CD4-positive, alpha-beta T cell treated with Interferon gamma for 1 hour (primary cell): Measurements from ENCODE around the gene ATRNL1.

Experiments
- DNase-seq: peaks from one replicate; pipeline ENCODE4 v3.0.0-alpha.2; 2020

ATRNL1 gene

DNA sequence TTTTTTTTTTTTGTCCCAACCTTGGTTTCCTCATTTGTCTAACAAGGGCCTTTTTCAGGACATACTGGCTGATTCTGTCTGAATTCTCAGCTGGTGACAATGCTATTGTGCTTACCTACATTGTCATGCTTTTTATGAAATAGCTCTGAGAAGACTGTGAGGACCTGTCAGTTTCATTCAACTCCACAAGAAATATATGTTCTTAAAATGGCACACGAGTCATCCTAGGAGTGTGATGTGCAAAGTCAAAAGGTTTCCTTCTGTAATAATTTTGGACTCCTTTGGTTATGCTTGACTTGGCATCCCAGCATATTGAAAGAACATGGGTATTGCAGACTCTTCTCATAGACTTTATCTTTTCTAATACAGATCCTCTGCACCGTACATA is 863.8 kb downstream of the ATRNL1 start:
- DNase-seq: no peak

DNA sequence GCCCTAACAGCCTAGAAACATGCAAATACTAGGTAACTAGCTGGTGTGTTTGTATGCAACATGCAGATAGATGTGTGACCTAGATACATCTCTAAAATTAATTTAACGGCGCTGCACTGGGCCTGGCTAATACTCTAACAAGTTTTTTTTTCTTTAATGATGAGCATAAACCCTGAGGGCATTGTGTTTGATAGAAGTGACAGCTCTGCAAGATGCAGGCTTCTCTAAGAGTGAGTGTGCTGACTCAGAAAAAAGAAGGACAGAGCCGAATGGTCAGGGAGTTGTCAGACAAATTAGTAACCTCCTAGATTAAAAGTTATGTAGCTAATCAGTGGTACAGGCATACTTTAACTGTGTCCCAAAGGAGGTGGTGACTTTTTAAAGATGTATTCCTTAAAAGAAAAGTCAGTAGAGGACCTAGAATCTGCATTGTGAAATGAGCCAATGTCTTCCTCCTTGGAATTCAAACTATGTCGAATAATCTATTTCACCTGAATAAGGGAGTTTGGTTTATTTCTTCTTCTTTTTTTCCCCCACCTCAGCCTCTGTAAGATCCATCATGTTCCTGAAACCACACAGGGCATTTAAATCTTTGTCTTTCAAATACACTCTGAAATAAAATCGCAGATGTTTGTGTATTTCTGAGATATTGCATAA is 864.7 kb downstream of the ATRNL1 start:
- no peak for DNase-seq

DNA sequence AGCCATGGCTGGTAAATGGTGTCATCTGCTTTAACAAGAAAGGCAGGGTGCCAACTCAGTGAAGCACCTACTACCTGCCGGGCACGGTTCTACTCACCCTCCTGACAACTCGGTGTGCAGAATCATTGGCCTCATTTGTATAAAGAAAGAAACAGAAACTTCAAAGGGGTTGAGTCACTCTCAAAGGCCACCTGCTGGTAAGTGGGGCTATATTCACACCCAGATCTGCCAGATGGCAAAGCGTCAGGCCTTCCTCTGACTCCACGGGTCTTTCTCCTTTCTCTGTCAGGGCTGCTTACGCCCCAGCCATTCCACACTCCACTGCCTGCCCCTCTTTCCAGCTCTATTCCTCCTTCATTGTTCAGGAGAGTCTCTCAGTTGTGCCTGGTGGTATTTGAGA is 870.7 kb downstream of the ATRNL1 start:
- DNase-seq: no peak

DNA sequence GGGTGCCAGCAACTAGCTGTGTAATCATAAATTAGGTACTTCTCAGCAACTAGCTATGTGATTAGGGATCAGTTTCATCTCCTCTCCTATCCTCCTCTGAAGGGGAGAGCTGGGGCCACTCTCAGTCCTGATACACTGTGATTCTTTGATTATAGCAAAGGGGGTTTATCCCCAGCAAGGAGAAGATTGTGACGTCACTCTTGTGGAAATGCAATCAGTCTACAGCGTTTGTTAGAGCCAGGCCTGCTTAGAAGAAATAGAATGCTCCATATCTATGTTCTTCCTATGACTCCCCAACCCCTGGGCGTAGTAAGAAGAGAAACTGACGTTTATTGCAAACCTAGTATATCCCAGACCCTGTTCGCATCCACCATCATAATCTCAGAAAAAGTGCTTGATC is 871.7 kb downstream of the ATRNL1 start:
- no peak for DNase-seq

DNA sequence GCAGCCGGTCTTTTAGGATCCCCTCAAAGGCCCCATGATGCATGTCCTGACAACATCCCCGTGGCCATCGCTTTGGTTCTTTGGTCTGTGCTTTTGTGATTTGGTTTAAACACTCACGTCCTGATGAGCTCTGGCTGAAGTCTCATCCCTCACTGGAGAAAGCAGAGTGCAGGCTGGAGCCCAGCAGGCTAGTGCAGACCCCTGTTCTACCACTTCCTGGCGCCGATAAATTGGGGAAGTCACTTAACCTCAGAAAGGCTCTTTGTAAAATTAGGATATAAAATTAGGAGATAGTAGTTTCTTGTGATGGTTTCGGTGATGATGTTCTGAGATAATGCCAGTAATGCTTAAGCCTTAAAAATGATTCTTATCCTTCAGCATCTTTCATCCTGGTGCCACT is 872.2 kb downstream of the ATRNL1 start:
- no peak for DNase-seq

DNA sequence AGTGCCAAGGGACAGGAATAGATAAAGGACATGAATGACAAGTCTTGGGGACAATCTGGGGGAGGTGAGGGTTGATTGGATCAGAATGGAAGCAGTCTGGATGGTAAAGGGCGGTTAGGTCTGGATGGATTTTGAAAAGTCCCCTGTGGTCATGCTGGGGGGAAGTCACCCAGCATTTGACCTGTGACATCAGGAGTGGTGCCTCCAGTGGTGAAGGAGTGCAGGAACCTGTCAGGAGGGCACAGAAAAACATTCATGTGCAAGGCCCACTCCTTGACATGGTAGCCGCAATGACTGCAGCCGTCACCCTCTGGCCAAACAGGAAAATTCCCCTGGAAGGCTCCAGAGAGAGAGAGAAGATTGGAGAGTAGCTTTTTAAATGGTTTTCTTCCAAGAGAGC is 875.1 kb downstream of the ATRNL1 start:
- no peak for DNase-seq

DNA sequence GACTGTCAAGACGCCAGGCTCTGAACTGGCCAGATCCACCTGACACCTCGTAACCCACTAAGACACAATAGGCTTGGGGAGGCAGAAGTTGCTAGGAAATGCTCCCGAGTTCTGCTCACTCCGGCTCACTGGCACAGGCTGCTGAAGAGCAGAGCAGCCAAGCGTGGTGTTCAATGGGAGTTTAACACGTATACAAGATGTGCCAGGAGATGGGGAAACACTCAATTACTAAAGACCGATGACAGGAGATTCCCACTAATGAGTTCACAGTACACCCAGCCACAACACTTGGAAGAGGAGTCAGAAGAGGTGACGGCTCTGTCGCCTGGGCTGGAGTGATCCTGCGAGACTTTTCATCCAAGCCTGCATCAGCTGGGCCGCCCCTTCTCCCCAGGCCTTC is 876.4 kb downstream of the ATRNL1 start:
- no peak for DNase-seq

DNA sequence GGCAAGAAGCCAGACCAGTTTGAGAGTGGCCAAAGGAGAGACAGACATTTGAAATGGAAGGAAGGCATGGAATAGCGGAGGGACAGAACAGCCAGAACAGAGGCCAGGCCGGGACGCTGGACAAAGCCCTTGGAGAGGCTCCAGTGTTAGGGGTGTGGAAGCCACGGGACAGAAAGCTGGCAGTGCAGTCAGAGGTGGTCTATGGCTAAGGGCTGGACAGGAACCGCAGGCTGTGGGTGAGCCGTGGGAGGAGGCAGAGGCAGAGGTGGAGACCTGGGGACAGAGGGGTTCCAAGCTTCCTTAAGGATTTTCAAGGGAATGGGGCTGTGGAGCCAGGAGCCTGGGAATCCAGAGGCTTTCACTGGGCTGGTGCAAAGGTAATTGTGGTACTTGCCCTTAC is 878.8 kb downstream of the ATRNL1 start:
- no peak for DNase-seq

DNA sequence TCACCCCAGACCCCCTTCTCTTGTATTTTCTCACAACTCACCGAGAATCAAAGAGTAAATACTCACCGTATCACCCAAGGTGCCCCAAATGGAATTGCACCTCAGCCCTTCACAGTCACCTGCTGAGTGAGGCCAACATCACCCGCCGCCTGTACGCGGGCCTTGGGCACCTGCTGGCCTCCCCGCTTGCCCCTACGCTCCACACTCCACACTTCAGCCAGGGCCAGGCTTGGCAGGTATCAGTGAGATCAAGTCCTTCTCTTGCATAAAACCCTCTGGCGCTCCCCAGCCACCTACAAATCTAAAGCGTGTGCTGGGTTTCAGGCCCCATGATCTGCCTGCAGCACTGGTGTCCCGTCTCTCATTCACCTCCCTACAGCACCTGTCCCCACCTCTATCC is 879.3 kb downstream of the ATRNL1 start:
- no peak for DNase-seq

DNA sequence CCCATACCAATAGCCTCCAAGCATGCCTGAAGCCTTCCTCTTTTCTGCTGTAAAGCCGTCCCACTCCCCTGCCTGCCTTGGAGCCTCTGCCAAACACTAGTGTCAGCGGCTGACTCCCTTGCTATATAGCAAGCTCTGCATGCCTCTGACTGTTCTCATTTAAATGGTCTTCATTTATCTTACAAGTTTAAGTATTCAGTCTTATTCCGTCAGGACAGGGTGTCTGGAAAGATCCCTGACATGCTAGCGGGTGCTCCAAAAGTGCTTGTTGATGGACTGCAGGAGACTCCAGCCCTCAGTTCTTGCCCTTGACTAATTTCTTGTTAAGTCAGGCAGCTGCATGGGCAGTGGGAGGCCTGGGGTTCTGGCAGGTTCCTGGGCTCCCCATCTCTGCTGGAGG is 881.2 kb downstream of the ATRNL1 start:
- DNase-seq: no peak

DNA sequence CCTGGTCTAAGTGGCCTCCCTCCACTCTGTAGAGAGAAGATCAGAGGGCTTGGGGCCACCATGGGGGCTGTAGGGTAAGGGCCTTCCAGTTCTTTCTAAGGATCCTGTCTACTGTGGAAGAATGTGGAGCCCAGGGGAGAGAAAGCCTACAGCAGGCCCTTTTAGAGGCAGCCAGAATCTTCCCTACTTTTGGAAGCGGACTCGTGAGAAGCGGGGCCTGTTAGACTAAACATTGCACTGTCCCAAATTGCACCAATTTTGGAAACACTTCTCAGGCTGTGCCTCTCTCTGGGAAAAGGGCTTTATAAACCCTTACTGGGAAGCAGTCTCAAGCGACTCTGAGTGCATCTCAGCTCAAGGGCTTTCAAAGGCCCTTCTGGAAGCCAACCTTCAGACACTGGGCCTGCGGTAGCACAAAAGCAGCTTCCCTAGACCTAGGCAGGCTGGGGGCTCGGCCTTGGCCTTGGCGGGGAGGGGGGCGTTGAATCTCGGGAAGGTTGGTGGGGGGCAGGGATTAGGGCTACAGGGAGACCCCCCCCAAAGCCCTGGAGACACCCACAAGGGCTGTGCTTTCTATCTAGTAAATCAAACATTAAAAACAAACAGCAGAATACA is 881.8 kb downstream of the ATRNL1 start:
- no peak for DNase-seq

DNA sequence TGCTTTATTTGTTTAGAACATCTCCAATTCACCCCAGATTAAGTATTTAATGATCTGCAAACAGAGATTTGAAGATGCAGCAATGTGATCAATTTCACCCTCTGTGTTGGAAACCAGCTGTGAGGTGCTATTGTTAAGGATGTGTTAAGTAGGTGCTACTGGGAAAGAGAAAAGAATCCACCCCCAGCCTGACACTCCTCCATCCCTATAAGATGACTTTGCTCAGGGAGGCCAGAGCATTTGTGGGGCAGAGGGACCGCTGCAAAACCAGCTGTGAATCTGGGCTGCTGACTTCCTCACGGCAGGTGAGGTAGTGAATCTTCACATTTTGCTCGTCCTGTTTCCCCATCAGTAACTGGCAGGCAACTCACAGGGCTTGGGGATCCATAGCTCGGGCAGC is 882.3 kb downstream of the ATRNL1 start:
- no peak for DNase-seq

DNA sequence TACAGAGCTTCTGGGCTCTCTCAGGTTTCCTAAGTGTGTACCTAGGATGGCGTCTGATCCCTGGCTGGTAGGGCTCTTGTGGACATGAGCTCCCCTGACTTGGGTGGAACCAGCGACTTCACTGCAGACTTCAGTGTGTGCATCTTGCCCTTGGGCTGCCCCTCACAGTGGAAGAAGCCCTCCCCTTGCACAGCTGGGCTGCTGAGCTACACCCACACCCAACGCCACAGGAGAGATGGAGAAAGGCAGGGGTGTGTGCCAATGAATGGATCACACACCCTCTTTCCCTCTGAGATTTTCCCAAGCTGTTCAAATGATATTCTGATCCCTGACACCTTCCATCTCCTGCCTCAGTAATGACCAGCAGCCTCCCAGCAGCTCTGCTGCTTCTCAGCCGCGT is 883.2 kb downstream of the ATRNL1 start:
- no peak for DNase-seq

DNA sequence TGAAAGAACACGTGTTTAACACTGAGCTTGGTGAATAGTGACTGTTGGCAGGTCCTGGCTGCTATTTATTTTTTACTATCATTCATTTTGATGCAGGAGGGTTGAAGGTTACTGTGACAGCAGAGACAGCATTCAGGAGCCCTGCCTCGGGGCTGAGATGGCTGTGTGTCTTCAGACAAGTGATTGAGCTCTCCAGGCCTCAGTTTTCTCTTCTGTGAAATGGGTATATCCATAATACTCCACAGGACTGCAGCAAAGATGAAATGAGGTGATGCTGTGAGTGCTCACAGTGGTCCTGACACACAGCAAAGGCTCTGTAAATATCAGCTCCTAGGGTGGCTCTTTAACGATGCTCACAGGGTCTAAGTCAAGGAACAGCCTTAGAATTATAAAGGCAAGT is 884.7 kb downstream of the ATRNL1 start:
- DNase-seq: no peak

DNA sequence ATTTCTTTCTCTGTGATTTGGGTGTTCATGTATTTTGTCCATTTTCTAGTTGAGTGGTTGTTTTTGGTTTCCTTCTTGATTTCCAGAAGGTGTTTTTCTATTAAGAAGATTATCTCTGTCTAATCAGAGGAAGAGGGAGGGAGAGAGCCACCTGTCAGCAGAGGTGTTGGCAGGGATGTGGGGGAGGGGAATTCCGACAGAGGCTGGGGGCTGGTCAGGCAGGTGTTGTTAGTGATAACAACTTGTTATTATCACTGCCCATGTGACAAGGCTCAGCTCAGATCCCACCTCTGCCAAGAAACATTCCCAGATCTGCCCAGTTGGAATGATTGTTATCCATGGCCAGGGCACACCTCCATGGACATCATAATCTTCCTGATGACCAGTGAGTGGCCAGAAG is 886.4 kb downstream of the ATRNL1 start:
- no peak for DNase-seq

DNA sequence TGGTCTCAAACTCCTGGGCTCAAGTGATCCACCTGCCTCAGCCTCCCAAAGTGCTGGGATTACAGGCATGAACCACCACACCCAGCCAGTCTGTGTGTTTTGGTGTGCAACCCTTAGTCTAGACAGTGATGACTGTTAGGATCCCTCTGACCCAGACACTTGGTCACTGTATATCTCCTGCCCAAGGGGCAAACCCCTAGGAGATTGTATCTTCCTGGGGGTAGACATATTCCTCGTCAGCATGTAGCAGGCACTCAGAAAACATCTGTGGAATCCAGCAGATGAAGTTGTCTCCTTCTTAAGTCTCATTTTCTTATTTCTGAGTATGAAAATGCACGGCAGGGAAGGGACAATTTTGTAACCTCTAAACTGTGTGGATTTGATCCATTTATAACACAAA is 887.3 kb downstream of the ATRNL1 start:
- no peak for DNase-seq

DNA sequence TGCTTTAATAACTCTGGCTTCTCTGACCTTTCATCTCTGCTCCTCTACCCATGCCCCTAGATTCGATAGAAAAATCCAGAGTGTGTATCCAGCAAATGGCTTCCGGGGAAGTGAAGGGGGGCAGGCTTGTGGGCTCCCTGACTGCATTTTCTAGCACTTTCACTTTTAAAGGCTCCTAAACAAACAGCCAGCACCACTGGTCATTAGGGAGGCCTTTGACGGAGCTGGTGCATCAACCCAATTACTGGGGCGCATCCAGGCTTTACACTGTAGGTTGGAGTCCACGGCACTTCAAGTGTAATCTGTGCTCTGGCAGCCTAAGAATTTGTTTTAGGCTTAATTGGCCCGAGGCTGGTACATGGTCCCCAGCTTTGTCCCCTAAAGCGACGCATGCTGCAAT is 887.9 kb downstream of the ATRNL1 start:
- DNase-seq: no peak

DNA sequence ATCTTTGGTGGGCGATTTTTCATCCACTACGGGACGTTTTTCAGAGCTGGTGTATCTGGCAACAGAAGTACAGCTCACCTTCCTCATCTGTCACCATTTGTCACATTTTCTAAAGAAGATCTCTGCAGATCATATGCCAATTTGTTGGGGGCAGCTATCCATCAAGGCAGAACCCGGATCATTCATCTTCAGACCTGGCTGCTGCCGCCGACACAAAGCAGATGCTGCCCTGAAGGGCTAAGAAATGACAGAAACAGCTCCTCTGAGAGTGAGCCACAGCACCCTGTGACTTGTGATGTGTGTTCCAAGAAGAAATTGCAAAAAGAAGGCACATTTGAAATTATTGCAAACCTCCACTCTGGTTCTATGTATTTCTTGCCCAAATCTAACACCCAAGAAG is 888.9 kb downstream of the ATRNL1 start:
- DNase-seq: no peak

DNA sequence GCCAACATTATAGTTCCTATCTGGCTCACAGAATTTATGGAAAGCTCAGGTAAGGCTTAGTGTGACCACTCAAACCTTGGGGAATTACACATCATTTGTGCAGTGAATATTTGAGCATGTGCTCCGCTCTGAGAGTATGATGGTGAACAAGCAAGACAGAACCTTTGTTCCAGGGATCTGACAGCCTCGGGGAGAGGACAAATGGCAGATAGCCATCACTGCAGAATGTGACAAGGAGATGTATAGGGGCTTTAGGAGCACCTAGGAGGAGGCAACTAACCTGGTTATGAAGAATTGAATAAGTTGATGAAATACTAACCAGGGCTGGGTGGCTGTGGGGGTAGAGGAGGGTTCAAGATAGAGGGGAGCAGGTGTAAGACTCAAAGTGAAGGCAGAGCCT is 889.4 kb downstream of the ATRNL1 start:
- DNase-seq: no peak

DNA sequence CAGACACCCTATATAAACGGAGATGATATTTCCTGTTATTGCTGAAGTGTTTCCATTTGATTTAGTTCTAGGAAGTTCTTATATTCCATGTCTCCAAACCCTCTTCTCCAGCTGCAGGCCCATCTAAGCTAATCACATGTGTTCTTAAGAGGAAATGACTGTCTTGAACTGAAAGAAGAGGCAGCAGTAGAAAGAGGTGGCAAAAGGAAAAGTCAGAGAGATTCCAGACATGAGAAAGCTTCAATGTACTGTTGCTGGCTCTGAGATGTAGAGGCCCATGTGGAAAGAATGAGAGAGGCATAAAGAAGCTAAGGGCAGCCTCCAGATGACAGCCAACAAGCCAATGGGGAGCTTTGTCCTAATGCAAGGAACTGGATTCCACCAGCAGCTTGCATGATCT is 892.6 kb downstream of the ATRNL1 start:
- no peak for DNase-seq

DNA sequence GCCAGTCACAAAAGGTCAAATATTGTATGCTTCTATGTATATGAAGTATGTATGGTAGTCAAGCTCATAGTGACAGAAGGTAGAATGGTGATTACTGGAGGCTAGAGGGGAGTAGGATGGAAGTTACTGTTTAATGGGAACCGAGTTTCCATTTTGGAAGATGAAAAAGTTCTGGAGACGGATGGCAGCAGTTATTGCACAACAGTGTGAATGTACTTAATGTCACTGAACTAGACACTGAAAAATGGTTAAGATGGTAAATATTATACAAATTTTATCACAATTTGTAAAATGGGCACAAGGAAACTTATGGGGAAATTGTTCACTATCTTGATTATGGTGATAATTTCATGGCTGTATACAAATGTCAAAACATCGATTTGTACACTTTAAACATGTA is 895.2 kb downstream of the ATRNL1 start:
- no peak for DNase-seq

DNA sequence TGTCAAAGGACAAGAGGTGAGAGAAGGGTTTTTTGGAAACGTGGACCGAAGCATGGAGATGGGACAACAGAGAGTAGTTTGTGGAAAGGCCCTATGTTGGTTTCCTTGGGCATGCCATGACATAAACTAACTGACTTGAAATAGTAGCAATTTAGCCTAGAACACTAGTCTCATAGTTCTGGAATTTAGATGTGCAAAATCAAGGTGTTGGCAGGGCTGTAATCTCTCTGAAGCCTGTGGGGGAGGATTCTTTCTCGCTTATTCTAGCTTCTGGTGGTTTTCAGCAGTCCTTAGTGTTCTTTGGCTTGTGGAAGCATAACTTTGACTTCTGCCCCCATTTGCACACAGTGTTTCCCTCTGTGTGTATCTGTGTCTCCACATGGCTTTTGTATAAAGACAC is 896.5 kb downstream of the ATRNL1 start:
- DNase-seq: no peak

DNA sequence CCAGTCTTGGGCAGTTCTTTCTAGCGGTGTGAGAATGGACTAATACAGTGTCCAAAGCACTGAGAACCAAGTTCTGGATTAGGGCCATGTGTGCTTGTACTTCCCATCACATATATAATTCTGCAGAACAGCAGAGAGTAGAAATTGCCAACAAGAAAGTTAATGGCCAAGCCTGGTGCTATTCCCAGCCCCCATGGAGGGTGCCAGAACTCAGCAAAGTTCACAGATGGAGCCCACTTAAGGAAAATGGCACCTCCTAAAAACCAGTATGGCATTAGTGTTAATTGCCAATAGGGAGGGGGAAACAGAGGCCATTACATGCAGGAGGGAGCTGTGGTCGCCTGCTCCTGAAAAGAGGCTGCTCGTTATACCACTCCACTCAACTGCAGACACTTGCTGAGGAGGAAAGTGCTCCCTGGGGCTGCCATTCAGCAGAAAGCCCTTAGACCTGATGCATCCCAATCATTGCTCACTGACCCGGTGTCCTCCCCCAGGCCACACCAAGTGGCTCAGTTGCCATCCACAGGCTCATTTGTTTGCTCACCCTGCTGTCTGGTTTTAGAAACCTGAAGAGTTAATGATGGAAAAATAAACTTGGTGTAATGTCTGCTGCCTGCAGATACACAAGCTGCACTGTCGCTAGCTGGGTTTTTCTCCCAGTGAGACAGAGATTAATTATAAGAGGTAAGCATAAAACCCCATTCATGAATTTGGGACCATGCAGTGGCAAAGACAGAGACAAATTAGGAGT is 899.2 kb downstream of the ATRNL1 start:
- DNase-seq: no peak

DNA sequence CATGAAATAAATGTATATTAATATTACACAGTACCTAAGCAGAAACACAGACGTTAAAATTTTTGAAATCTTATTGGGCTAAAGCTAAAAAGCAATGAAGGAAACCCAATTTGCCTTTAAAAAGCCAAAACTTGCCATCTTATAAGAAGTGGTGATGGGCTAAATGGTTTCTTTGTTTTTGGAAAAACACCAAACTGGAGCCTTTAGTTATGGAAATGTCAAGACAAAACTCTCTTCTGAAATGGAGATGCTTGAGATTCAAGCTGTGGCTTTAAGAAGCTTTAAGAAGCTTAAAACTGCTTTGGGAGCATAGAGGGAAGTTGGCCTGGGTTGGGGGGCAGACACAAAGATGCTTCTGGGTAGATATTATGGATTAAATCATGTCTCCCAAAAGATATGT is 902.9 kb downstream of the ATRNL1 start:
- DNase-seq: no peak

DNA sequence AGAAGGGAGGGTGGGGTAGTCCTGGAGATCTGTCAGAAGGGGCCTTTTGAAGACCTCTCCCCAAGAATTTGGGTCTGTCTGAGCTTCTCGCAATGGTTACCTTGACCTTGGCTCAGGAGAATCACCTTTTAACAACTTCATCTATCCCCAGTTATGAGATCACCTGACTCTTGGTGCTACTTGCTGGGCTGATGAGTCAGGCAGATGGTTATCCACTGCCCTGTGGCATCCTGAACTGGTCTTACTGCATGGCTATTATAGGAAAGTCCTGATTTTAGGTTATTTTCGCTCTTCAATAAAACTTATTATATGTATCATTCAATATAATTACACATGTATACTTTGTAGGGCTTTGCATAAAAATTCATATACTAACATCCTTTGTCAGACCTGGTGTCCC is 905.1 kb downstream of the ATRNL1 start:
- DNase-seq: no peak
